Esophagus muscularis mucosa (tissue), 3 donors: ENCODE results near the gene ACAD11.

Experiments used
- CTCF ChIP-seq, 3 experiments: fragments of 200-600 bp in 2 of 3; fragments of 450-650 bp in 1 of 3; sonication (generic) in 2 of 3; IDR thresholded peaks; one replicate each; pipeline ENCODE4 v1.5.1; 2017 to 2019; ENCODE audit warnings: antibody characterized with exemption in 3 of 3, mild to moderate bottlenecking in 2 of 3, moderate library complexity in 1 of 3
- EP300 ChIP-seq: sonication (generic); formaldehyde crosslinking; IDR thresholded peaks from one replicate; pipeline ENCODE4 v1.6.1; 2017; ENCODE audit warnings: antibody characterized with exemption

DNA sequence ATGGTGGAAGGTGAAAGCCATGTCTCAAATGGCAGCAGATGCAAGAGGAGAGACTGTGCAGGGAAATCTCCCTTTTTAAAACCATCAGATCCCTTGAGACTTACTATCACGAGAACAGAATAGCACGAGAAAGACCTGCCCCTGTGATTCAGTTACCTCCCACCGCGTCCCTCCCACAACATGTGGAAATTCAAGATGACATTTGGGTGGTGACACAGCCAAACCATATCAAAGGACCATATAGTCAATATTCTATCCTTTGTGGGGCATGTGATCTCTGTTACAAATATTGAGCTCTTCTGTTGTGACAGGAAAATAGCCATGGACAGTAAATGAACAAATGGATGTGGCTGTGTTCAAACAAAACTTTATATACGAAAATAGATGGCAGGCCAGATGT, 139.7 kb downstream of the ACAD11 start:
- no peak for TF ChIP-seq EP300
- no peak for TF ChIP-seq CTCF (IDR thresholded peaks at IDR 0.05)
